Ascending aorta (tissue), 2 donors: ENCODE data around the gene TIGD6. TPM values are rescaled to one million over a fixed set of nuclear protein-coding genes. Genes with fewer than 3 reads are reported as not detected.

Experiments
- DNase-seq, 2 donors: peaks; one replicate each; pipeline ENCODE4 v3.0.0-alpha.2; 2019; ENCODE audit warnings: low spot score in 2 of 2
- H3K27ac ChIP-seq, 2 donors: fragments of 200-600 bp; sonication (generic); one replicate each; pipeline ENCODE4 v1.5.1; 2016 to 2017; ENCODE audit warnings: mild to moderate bottlenecking in 1 of 2
- H3K27me3 ChIP-seq: fragments of 200-600 bp; sonication (generic); one replicate; pipeline ENCODE4 v1.5.1; 2017
- H3K36me3 ChIP-seq, 2 donors: fragments of 200-600 bp; sonication (generic); one replicate each; pipeline ENCODE4 v1.5.1; 2016
- H3K4me1 ChIP-seq, 2 donors: fragments of 200-600 bp; sonication (generic); one replicate each; pipeline ENCODE4 v1.5.1; 2016 to 2017; ENCODE audit warnings: mild to moderate bottlenecking in 1 of 2
- H3K4me3 ChIP-seq, 2 donors: fragments of 200-600 bp; sonication (generic); one replicate each; pipeline ENCODE4 v1.5.1; 2016 to 2017; ENCODE audit warnings: mild to moderate bottlenecking in 1 of 2
- H3K9me3 ChIP-seq, 2 donors: fragments of 200-600 bp; sonication (generic); one replicate each; pipeline ENCODE4 v1.5.1; 2016
- intact Hi-C: fragments of 100-400 bp; cut with DNase I; formaldehyde crosslinking; loops from one replicate; pipeline ENCODE4 v1.15.1; 2023
- total RNA-seq: library from RNA; depleted of rRNA; stranded (reverse); fragments of >200 nt; gene quantifications from one replicate; pipeline ENCODE4 v1.1.0, GENCODE V29; 2016
- TF ChIP-seq, protein P1 (sequence below), 3 experiments: fragments of 200-600 bp in 2 of 3; fragments of 450-650 bp in 1 of 3; sonication (generic) in 2 of 3; IDR thresholded peaks; one replicate each; pipeline ENCODE4 v1.5.1; 2016 to 2019; ENCODE audit warnings: antibody characterized with exemption in 3 of 3, mild to moderate bottlenecking in 1 of 3, moderate library complexity in 1 of 3

TIGD6 gene
- total RNA-seq, 1 donor from 2014 or later = 4.2 TPM

- TF ChIP-seq, protein P1, sequence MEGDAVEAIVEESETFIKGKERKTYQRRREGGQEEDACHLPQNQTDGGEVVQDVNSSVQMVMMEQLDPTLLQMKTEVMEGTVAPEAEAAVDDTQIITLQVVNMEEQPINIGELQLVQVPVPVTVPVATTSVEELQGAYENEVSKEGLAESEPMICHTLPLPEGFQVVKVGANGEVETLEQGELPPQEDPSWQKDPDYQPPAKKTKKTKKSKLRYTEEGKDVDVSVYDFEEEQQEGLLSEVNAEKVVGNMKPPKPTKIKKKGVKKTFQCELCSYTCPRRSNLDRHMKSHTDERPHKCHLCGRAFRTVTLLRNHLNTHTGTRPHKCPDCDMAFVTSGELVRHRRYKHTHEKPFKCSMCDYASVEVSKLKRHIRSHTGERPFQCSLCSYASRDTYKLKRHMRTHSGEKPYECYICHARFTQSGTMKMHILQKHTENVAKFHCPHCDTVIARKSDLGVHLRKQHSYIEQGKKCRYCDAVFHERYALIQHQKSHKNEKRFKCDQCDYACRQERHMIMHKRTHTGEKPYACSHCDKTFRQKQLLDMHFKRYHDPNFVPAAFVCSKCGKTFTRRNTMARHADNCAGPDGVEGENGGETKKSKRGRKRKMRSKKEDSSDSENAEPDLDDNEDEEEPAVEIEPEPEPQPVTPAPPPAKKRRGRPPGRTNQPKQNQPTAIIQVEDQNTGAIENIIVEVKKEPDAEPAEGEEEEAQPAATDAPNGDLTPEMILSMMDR (IDR thresholded peaks at IDR 0.05) = no peak
- H3K27me3 ChIP-seq = no peaks in the 10 kb centered on the region
- peaks cover 19 to 31% of the 10 kb centered on the region in 2 donors for H3K36me3 ChIP-seq
- no peak overlapping the region for H3K27ac ChIP-seq
- intact Hi-C loops = no loop called here
- no peaks in the 10 kb centered on the region for H3K4me1 ChIP-seq
- H3K9me3 ChIP-seq = no peaks in the 10 kb centered on the region
- no peak overlapping the region for H3K4me3 ChIP-seq
- DNase-seq = no peak
Measured at GRCh38 chr5:149975409-149975808, 25.0 kb downstream of the TIGD6 start.

GRCh38 chr5:149969181-149969930, 31.1 kb downstream of the TIGD6 start:
- Histone ChIP-seq H3K27me3 (no peaks in the 10 kb centered on the region), H3K36me3 (no peaks in the 10 kb centered on the region), H3K4me3 (no peak overlapping the region), H3K9me3 (no peaks in the 10 kb centered on the region), H3K4me1 (no peaks in the 10 kb centered on the region), H3K27ac (no peak overlapping the region)
- intact Hi-C loops = loop anchor here (10.0 kb wide), 1 partner anchor 55 kb away; no protein-coding TSS in a partner anchor
- TF ChIP-seq, protein P1 (IDR thresholded peaks at IDR 0.05) = no peak
- DNase-seq = no peak

- H3K4me3 ChIP-seq = no peak overlapping the region
- no peaks in the 10 kb centered on the region for H3K4me1 ChIP-seq
- no peak for DNase-seq
- TF ChIP-seq, protein P1 (IDR thresholded peaks at IDR 0.05) = no peak
- intact Hi-C loops = loop anchor here (10.0 kb wide), 1 partner anchor 52 kb away; no protein-coding TSS in a partner anchor
- no peaks in the 10 kb centered on the region for H3K9me3 ChIP-seq
- no peaks in the 10 kb centered on the region for H3K36me3 ChIP-seq
- H3K27ac ChIP-seq = no peak overlapping the region
- no peaks in the 10 kb centered on the region for H3K27me3 ChIP-seq
Measured at GRCh38 chr5:149966946-149967345, 33.5 kb downstream of the TIGD6 start.

DNA sequence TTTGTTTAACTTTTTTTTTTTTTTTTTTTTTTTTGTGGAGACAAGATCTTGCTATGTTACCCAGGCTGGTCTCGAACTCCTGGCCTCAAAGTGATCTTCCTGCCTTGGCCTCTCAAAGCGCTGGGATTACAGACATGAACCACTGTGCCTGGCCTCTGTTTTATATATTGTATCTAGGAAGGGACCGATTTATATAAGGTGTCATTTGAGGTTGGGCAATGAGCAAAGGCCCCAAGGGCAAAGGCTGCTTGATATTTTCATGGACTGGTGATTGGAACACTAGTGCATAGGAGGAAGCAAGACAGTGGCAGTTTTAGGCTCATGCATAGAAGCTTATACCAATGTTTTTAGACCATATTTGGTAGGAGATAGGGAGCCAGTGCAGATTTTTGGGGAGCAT, 36.7 kb downstream of the TIGD6 start:
- intact Hi-C loops = loop anchor here (5.0 to 10.0 kb wide), 2 partner anchors 49 to 111 kb away; no protein-coding TSS in a partner anchor
- TF ChIP-seq, protein P1 (IDR thresholded peaks at IDR 0.05) = no peak
- no peak for DNase-seq

GRCh38 chr5:149962601-149963300, 37.7 kb downstream of the TIGD6 start:
- Histone ChIP-seq H3K4me1 (peaks cover 0 to 12% of the 10 kb centered on the region in 2 donors), H3K27me3 (no peaks in the 10 kb centered on the region), H3K36me3 (no peaks in the 10 kb centered on the region), H3K27ac (no peak overlapping the region), H3K4me3 (no peak overlapping the region), H3K9me3 (no peaks in the 10 kb centered on the region)
- TF ChIP-seq, protein P1 (IDR thresholded peaks at IDR 0.05) = no peak
- intact Hi-C loops = loop anchor here (5.0 to 10.0 kb wide), 2 partner anchors 48 to 110 kb away; no protein-coding TSS in a partner anchor
- DNase-seq = no peak

More for the DNA sequence above, 36.7 kb downstream of the TIGD6 start:
- H3K4me3 ChIP-seq = no peak overlapping the region
- H3K9me3 ChIP-seq = no peaks in the 10 kb centered on the region
- H3K4me1 ChIP-seq = peaks cover 0 to 12% of the 10 kb centered on the region in 2 donors
- H3K27me3 ChIP-seq = no peaks in the 10 kb centered on the region
- H3K36me3 ChIP-seq = no peaks in the 10 kb centered on the region
- no peak overlapping the region for H3K27ac ChIP-seq
